Measurements from ENCODE around the gene RANBP17.

RANBP17 gene

DNA sequence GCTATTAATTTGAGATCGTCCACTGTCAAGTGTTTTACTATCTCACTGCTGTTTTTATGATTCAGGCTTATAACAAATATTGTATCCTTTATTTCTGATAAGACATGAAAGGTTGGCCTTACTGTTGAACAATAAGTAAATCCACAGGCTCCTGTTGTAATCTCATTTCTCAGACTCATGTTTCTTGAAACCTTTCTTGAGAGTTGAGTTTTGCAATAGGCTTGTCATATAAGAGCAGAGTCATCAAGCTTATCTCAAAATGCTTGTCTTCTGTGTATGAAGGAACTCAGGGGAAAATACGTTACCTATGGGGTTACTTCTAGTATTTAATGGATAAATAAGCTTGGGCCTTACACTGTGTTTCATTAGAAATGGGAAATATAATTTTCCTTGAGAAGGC, 438.0 kb downstream of the RANBP17 start:
- DNase-seq (ENCODE audit: low spot score), result no peak

- no peak for DNase-seq (ENCODE audit: low spot score)
Measured at GRCh38 chr5:171300358-171300757, 438.5 kb downstream of the RANBP17 start.

DNA sequence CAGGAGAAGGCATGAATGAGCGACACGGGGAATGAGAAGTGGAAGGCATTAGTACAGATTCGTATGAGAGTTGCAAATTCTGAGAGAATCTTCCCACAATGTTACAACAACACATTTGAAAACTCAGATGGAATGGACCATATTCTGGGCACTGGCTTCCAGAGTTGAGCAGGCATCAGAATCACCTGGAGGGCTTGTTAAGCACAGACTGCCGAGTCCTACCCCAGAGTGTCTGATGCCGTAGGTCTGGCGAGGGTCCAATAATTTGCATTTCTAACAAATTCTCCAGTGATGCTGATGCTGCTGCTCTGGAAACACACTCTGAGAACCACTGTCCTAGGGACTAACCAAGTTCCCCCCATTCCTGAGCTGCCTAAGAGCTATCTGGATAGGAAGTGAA, 444.3 kb downstream of the RANBP17 start:
- DNase-seq (ENCODE audit: low spot score), result no peak

GRCh38 chr5:171306781-171307591, 445.2 kb downstream of the RANBP17 start:
- no peak for DNase-seq (ENCODE audit: low spot score)

- no peak for DNase-seq (ENCODE audit: low spot score)
Measured at GRCh38 chr5:171307789-171308452, 446.1 kb downstream of the RANBP17 start.

- DNase-seq (ENCODE audit: low spot score), result no peak
Measured at GRCh38 chr5:171308453-171309275, 446.8 kb downstream of the RANBP17 start, which contains the start of gene TLX3. TSS of gene TLX3 (plus strand) at chr5:171309248. CDS start at chr5:171309366, 118 bp downstream.

GRCh38 chr5:171309276-171310211, 447.7 kb downstream of the RANBP17 start:
- DNase-seq (ENCODE audit: low spot score), result no peak

DNA sequence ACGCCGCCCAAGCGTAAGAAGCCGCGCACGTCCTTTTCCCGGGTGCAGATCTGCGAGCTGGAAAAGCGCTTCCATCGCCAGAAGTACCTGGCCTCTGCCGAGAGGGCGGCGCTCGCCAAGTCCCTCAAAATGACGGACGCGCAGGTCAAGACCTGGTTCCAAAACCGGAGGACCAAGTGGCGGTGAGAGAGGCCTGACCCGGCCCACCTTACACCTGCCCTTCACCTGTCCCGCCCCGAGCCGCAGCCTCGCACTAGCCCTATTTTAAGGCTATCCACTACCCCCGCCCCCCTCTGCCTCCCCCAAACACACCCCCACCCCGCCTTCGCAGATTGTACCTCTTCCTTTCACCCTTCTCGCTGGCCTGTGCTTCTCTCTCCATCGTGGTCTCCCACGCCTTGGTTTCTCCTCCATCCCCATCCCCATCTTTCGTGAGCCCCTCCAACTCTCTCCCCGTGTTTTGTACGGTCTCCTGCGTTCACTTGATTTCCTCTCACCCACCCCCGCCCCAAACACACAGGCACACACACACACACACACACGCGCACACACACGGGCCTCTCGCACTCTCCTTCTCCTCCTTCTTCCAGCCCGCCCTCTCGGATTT, 448.5 kb downstream of the RANBP17 start:
- no peak for DNase-seq (ENCODE audit: low spot score)

DNA sequence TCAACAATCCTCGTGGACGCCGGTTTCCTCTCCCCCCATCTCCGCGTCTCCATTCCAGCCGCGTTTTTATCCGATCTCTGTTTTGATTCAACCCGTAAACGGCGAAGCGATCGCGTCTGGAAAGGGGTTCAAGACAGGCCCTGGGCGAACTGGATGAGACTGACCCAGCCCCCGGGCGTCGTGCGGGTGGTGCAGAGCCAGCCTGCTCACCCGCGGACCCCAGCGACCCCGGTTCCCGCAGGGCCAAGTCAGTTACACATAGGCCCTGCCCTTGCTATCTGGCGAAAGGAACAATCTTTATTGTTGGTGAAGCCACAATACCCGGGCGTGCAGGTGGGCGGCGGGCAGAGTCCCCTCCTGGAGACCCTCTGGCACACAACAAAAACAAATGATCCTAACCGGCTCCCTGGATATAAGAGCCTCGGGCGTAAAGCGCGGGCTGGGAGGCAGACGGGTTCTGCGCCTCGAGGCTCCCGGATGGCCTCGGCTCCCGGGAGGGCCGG, 449.1 kb downstream of the RANBP17 start:
- DNase-seq (ENCODE audit: low spot score), result no peak

GRCh38 chr5:171311322-171312077, 449.7 kb downstream of the RANBP17 start:
- no peak for DNase-seq (ENCODE audit: low spot score)

DNA sequence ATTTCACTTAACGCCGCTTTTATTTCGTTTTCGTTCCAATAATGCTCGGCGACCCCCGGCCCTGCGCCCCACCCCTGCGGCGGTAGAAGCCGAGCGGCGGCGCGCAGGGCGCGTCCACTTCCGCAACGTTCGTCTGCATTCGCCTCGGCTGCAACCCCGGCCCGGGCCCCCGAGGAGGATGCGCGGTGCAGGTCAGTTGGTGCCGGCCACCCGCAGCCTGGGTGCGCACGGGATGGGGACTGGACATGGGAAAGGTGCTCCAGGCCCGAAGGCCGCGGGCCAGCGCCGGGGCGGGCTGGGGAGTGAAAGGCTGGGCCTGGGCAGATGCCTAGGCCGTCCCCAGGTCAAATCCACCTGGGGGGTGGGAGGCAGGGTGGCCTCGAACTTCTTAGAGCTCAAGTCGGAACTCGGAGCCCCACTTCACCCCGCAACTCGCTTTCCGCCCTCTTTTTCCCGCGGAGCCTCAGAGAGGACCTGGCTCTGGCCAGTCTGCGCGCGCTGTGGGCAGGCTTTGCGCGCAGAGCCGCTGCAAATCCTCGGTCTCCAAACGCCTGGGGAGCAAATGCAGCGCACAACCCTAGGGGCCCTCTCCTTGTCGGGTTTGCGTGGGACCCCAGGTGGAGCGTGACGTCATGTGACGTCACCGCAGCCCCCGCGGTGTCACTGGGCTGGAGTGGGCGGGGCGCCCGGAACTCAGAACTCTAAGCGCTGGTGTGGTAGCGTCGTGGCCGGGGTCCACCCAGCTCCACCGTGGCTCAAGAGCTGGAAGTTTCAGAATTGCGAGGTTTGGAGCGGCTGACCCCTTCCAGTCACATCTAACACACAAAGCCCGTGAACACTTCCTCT, 450.5 kb downstream of the RANBP17 start:
- no peak for DNase-seq (ENCODE audit: low spot score)

DNA sequence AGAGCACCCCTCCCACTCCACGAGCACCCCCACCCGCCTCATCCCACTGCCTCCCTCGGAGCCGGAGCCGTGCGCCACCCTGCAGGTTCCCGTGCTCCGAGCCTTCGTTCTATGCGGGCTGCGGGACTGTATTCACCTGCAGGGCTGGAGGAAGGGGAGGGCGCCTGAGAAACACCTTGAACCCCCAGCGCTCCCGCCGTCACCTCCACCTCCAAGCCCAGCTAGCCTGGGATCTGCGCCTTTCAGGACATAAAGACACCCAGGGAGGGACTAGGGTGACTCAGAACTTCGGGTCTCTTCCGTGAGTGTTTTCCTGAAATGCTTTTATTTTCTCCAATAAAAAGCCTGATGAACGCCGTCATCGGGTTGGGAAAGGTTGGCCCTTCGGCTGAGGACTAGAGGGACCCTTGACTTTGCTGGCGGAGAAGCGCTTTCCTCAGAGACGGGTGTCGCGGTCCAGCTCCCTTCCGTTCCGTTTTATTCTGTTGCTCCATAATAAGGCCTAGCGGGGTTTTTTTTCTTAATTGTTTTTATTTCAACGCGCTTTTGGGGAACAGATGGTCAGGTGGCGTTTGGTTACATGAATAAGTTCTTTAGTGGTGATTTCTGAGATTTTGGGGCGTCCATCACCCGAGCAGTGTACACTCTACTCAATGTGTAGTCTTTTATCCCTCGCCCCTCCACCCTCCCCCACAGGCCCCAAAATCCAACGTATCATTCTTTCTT, 451.8 kb downstream of the RANBP17 start:
- no peak for DNase-seq (ENCODE audit: low spot score)

GRCh38 chr5:171314728-171315385, 453.0 kb downstream of the RANBP17 start:
- DNase-seq (ENCODE audit: low spot score), result no peak

DNA sequence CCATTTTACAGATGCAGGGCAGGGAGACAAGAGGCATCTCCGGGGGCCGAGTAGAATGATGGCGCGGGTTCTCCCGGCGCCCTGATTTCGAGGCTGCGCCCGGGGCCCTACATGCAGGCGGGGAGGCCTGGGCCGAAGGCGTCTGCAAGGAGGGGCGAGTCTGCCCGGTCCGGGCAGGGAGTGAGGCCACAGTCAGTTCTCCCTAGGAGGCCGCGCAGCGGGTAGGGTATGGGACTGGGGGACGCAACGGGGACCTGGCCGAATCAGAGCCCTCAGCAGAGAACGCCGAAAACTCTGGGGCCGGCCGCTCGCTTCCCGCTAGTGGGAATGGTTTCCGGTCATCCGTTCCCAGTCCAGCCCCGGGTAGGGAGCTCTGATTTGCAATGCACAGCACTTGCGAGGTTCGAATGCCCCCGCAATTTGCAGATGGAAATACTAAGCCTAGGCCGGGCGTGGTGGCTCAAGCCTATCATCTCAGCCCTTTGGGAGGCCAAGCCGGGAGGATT, 453.6 kb downstream of the RANBP17 start:
- DNase-seq (ENCODE audit: low spot score), result no peak

- DNase-seq (ENCODE audit: low spot score), result no peak
Measured at GRCh38 chr5:171315925-171316257, 454.1 kb downstream of the RANBP17 start.

- DNase-seq (ENCODE audit: low spot score), result no peak
Measured at GRCh38 chr5:171316258-171317121, 454.7 kb downstream of the RANBP17 start.

- no peak for DNase-seq (ENCODE audit: low spot score)
Measured at GRCh38 chr5:171317230-171317629, 455.4 kb downstream of the RANBP17 start.
